Measurements from ENCODE around the gene CNPY4. TPM values are rescaled to one million over a fixed set of nuclear protein-coding genes. Genes with fewer than 3 reads are reported as not detected.

CNPY4 gene
- polyA plus RNA-seq, 1 donor (not counting 4 experiments of a cell fraction or from before 2014, with no cell fraction given), result 9.9 TPM

GRCh38 chr7:100154651-100155491 lies 35.4 kb downstream of the CNPY4 start:
- no peak for TF ChIP-seq CTCF (optimal IDR thresholded peaks at IDR 0.05 in 1 of 3, IDR thresholded peaks at IDR 0.05 in 1 of 3, conservative IDR thresholded peaks at IDR 0.05 in 1 of 3; ENCODE audit: extremely low read depth in 1 of 3, insufficient read depth in 2 of 3, low read length in 3 of 3)
- TF ChIP-seq EZH2 (IDR thresholded peaks at IDR 0.05; ENCODE audit: low read length), result no peak
- H3K9me1 ChIP-seq (ENCODE audit: control insufficient read depth, extremely low read depth, insufficient read depth, low read length), result no peaks in the 10 kb centered on the region
- peaks cover 16 to 28% of the 10 kb centered on the region in 2 experiments for H3K36me3 ChIP-seq (ENCODE audit: control insufficient read depth in 2 of 2, extremely low read depth in 1 of 2, insufficient read depth in 2 of 2, low read length in 2 of 2)
- peaks cover 26% of the 10 kb centered on the region for H3K4me1 ChIP-seq (ENCODE audit: control insufficient read depth, extremely low read depth, insufficient read depth, low read length)
- H2AFZ ChIP-seq (ENCODE audit: control insufficient read depth, low read length), result no peak overlapping the region
- H3K4me2 ChIP-seq (ENCODE audit: control insufficient read depth, extremely low read depth, insufficient read depth, low read depth, low read length), result no peak overlapping the region
- FAIRE-seq (no peak), DNase-seq (ENCODE audit: low read depth, low spot score) (no peak)
- H3K79me2 ChIP-seq (ENCODE audit: control insufficient read depth, insufficient read depth, low read length), result peaks cover 11% of the 10 kb centered on the region
- no peaks in the 10 kb centered on the region for H3K27me3 ChIP-seq (ENCODE audit: control insufficient read depth, extremely low read depth, insufficient read depth, low read length)
- H3K4me3 ChIP-seq (ENCODE audit: control insufficient read depth in 2 of 3, extremely low read depth in 1 of 3, insufficient read depth in 2 of 3, low read depth in 1 of 3, low read length in 3 of 3), result no peak overlapping the region
- no peaks in the 10 kb centered on the region for H3K9me3 ChIP-seq (ENCODE audit: control insufficient read depth, low read depth, low read length)
- dilution Hi-C loops (cut with MboI; ENCODE audit: extremely low pct_ligation_motif_present, low sequenced_read_pairs), result no loop called here
- H3K27ac ChIP-seq (ENCODE audit: control insufficient read depth, insufficient read depth, low read length), result no peak overlapping the region
- H4K20me1 ChIP-seq (ENCODE audit: control insufficient read depth, extremely low read depth, insufficient read depth, low read length), result peaks cover 7% of the 10 kb centered on the region
- H3K9ac ChIP-seq (ENCODE audit: control insufficient read depth, extremely low read depth, insufficient read depth, low read length), result no peak overlapping the region

- Histone ChIP-seq H3K9me3 (ENCODE audit: control insufficient read depth, low read depth, low read length) (no peaks in the 10 kb centered on the region), H3K27me3 (ENCODE audit: control insufficient read depth, extremely low read depth, insufficient read depth, low read length) (no peaks in the 10 kb centered on the region), H3K4me2 (ENCODE audit: control insufficient read depth, extremely low read depth, insufficient read depth, low read depth, low read length) (no peak overlapping the region), H3K79me2 (ENCODE audit: control insufficient read depth, insufficient read depth, low read length) (peaks cover 5% of the 10 kb centered on the region), H2AFZ (ENCODE audit: control insufficient read depth, low read length) (no peak overlapping the region), H3K9me1 (ENCODE audit: control insufficient read depth, extremely low read depth, insufficient read depth, low read length) (no peaks in the 10 kb centered on the region), H3K9ac (ENCODE audit: control insufficient read depth, extremely low read depth, insufficient read depth, low read length) (no peak overlapping the region), H3K4me1 (ENCODE audit: control insufficient read depth, extremely low read depth, insufficient read depth, low read length) (peaks cover 19% of the 10 kb centered on the region), H3K4me3 (ENCODE audit: control insufficient read depth in 2 of 3, extremely low read depth in 1 of 3, insufficient read depth in 2 of 3, low read depth in 1 of 3, low read length in 3 of 3) (no peak overlapping the region), H4K20me1 (ENCODE audit: control insufficient read depth, extremely low read depth, insufficient read depth, low read length) (peaks cover 7% of the 10 kb centered on the region), H3K36me3 (ENCODE audit: control insufficient read depth in 2 of 2, extremely low read depth in 1 of 2, insufficient read depth in 2 of 2, low read length in 2 of 2) (peaks cover 16 to 28% of the 10 kb centered on the region in 2 experiments), H3K27ac (ENCODE audit: control insufficient read depth, insufficient read depth, low read length) (no peak overlapping the region)
- TF ChIP-seq CTCF (optimal IDR thresholded peaks at IDR 0.05 in 1 of 3, IDR thresholded peaks at IDR 0.05 in 1 of 3, conservative IDR thresholded peaks at IDR 0.05 in 1 of 3; ENCODE audit: extremely low read depth in 1 of 3, insufficient read depth in 2 of 3, low read length in 3 of 3), result no peak
- TF ChIP-seq EZH2 (IDR thresholded peaks at IDR 0.05; ENCODE audit: low read length), result no peak
- FAIRE-seq (no peak), DNase-seq (ENCODE audit: low read depth, low spot score) (no peak)
- dilution Hi-C loops (cut with MboI; ENCODE audit: extremely low pct_ligation_motif_present, low sequenced_read_pairs), result no loop called here
These were observed 36.3 kb downstream of the CNPY4 start for GRCh38 chr7:100155553-100156317.
